HG03135 (cell line): ENCODE data around the gene CLIC6.
"Not testable (repeated sequence)": the region's sequence is repeated elsewhere in the genome, so short reads cannot be mapped to it uniquely, and the experiment has no call there.

Experiments used
- ATAC-seq: cut with Tn5 transposase; IDR thresholded peaks from one replicate; pipeline ENCODE4 v1.9.1; 2021; ENCODE audit warnings: mild to moderate bottlenecking, moderate library complexity; ENCODE audit not compliant: unreplicated experiment

The CLIC6 gene

GRCh38 chr21:34690793-34691175 is 22.0 kb downstream of the CLIC6 start:
- no peak for ATAC-seq

DNA sequence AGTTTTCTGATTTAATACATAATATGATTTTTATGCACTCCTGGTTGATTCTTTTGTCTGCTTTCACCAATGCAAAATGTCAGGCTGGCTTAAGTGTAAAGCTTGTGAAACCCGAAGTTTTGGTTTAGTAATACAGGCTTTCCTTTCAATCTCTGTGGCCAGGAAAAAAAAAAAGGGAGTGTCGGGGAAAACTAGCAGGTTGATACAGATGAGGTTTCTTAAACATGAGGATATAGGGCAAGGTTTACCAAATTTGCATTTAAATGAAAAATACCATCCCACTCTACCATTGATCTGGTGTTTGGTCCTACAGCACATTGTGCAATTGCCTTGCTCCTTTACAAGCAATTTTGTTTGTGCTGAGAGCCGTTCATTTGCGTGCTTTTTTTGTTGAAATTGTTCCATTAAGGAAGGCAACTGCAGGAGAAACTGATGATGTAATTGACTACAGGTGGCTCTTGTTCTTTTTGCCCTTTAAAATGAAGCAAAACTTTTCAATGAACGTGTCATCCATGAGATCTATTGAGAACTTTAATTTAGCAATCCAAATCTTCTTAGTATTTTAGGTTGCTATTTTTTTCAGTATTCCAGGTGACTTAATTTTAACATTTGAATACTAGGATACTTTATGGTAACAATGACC is 22.7 kb downstream of the CLIC6 start:
- no peak for ATAC-seq

DNA sequence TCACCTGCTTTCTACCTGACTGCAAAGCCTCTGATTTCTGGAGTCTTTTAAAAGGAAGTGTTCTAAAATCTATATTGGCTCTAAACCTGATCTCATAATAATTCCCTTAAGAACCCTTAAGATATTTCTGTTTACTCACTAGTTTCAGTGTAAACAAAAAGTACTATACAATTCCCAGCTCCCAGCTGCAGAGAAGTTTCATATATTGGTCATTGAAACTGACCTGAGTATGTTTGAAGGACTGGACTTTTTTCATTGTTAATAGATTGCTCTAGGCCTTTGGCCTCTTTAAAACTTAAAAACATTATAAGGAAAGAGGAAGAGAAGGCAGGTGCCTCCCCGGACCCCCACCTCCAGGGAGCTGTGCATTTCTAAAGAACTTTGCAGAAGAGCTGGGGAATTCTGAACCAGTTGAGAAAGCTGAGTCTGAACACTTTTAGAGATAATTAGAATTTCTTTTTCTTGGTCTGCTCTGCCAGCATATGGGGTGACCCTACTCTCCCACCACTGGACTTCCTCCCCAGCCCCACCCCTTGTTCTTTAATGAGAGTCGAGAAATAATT is 23.7 kb downstream of the CLIC6 start:
- no peak for ATAC-seq

- no peak for ATAC-seq
These were observed 24.5 kb downstream of the CLIC6 start for GRCh38 chr21:34693192-34693810.

GRCh38 chr21:34695434-34695833 is 26.6 kb downstream of the CLIC6 start:
- ATAC-seq = no peak

GRCh38 chr21:34696121-34696520 is 27.3 kb downstream of the CLIC6 start:
- no peak for ATAC-seq

GRCh38 chr21:34697826-34698225 is 29.0 kb downstream of the CLIC6 start:
- no peak for ATAC-seq

DNA sequence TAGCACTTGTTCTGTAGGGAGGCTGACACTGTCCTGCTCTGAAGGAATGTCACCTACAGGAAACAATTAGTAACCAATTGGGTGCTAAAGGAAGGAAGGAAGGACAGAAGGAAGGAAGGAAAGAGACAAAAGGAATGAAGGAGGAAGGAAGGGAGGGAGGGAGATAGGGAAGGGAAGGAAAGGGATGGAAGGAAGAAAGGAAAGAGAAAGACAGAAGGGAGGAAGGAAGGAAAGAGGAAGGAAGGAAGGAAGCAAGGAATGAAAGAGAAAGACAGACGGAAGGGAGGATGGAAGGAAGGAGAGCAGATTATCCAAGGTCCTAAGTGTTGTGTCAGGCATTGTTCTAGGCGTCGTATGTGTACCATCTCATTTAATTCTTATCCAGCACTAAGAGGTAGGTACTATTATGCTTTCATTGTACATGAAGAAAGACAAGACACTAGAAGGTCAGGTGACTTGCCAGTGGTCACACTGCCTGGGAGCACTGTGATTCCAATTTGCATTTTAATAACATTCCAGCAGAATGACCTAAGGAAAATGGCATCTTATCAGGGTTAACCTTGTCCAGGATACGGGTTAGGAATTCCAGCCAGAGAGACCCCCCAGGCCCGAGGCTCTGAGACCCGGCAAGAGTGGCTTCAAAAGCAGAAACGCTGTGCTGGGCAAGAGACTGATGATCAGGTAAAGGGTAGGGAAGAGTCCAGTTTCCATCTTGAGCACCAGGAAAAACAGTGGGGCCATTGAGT is 29.6 kb downstream of the CLIC6 start:
- ATAC-seq = no peak

GRCh38 chr21:34700605-34701004 is 31.8 kb downstream of the CLIC6 start:
- no peak for ATAC-seq

GRCh38 chr21:34701726-34702125 is 32.9 kb downstream of the CLIC6 start:
- no peak for ATAC-seq

DNA sequence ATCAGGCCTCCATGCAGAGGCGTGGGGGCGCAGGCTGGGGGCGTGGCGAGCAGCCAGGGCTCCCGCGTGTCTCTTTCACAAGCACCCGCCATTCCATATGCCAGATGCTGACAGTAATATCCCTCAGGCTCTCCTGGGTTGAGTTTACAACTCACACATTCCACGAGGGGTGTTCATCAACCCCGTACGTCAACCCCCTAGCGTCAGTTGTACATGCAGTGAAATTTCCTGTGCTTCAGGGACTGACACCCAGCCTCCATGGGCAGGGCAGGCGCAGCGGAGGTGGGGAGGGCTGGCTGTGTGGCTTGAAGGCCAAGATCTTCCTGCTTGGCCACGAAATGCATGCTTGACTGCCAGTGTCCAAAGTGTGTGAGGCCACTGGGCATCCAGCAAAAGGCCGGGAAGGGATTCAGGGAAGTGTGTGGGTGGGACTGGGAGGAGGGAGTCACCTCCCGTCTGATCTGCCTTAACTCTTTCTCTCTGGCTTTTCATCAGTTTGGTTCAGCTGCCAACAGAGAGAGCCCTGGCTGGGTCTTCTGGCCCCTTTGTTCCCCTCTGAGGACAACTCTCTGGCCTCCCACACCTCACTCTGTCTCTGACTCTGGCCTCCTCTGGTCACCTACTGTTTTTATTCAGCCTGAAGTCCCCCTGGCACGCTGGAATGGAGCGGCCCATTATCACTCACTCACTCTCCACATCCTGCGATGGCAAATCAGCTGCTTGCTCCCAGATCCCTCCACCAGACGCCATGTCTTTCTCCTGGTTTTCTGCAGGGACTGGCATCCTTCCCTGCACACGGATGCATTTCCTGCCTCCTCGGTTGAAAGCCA is 33.8 kb downstream of the CLIC6 start:
- no peak for ATAC-seq

GRCh38 chr21:34703571-34703970 is 34.8 kb downstream of the CLIC6 start:
- no peak for ATAC-seq

DNA sequence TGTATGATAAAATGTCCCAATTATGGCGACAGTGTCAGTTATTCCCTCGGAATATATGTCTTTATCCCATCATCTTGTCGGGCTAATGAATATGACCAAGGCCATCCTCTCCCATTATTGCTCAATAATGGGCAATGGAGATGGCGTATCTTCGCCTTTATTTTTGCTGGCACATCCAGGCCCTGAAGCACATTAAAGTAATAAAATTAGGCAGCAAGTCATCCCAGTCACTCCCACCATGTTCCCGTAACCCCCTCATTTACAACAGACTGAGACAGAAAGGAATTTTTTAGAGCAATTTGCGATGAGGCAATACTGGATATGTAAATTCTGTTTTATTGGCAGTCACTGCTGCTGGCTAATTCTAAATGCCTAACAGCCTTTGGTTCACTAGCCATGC is 35.3 kb downstream of the CLIC6 start:
- ATAC-seq = no peak

DNA sequence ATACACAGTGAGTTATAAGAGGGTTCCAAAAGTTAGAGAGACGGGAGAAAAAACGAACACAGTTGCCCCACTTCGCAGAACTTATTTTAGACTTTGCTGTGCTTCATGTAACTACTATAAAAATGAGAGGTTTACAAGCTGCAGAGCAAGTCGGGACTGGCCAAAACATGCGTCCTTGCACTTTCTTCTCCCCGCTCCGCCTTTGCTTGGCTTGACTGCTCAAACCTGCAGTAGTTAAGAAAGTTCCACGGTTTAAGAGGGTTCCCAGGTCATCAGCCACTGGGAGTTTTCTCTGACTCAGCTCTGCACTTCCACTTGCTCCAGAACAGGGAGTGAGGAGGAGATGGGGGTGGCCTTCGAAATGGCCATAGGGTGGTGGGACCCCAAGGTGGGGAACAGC is 36.2 kb downstream of the CLIC6 start:
- no peak for ATAC-seq

GRCh38 chr21:34706337-34706736 is 37.5 kb downstream of the CLIC6 start:
- ATAC-seq = no peak

DNA sequence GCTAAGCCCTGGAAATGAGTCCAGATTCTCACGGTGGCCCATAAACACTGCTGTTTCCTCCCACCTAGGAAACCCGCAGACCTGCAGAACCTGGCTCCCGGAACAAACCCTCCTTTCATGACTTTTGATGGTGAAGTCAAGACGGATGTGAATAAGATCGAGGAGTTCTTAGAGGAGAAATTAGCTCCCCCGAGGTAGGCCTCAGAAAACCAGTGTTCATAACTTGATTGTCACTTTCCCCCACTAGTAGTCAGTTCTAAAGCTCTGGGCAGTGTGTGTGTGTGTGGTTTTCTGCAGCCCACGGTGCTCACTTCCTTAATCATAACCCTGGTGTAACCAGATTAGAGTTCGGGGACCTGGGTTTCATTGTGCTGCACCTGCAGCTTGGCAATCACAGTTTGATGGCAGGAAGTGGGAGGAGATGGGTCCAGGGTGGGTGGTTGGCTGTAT is 39.1 kb downstream of the CLIC6 start:
- peak; percentile 92 for ATAC-seq

- ATAC-seq = no peak
These were observed 44.8 kb downstream of the CLIC6 start for GRCh38 chr21:34713621-34714020.

GRCh38 chr21:34715518-34715917 is 46.7 kb downstream of the CLIC6 start:
- ATAC-seq = no peak

- no peak for ATAC-seq
These were observed 47.3 kb downstream of the CLIC6 start for GRCh38 chr21:34715985-34716596.

DNA sequence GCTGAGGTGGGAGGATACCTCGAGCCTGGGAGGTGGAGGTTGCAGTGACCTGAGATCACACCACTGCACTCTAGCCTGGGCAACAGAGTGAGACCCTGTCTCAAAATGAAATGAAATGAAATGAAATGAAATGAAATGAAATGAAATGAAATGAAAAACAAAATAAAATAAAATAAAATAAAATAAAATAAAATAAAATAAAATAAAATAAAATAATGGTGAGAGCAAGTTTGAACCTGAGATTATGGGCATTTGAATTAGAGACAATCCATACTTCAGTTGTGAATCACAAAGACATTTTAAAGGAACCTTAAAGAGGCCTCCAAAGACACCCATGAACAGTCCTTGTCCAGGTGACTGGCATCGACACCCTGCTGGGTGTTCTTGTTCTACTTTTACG is 49.7 kb downstream of the CLIC6 start:
- not testable (repeated sequence) for ATAC-seq
